C1 segment of cervical spinal cord (tissue), 14 donors: ENCODE measurements around the gene NR4A3.
"Not testable (repeated sequence)": the region's sequence is repeated elsewhere in the genome, so short reads cannot be mapped to it uniquely, and the experiment has no call there.

ENCODE experiments used
- DNase-seq, 14 donors: peaks; one replicate each; lab custom pipeline; 2025; lab: John Stamatoyannopoulos, UW

NR4A3 gene

DNA sequence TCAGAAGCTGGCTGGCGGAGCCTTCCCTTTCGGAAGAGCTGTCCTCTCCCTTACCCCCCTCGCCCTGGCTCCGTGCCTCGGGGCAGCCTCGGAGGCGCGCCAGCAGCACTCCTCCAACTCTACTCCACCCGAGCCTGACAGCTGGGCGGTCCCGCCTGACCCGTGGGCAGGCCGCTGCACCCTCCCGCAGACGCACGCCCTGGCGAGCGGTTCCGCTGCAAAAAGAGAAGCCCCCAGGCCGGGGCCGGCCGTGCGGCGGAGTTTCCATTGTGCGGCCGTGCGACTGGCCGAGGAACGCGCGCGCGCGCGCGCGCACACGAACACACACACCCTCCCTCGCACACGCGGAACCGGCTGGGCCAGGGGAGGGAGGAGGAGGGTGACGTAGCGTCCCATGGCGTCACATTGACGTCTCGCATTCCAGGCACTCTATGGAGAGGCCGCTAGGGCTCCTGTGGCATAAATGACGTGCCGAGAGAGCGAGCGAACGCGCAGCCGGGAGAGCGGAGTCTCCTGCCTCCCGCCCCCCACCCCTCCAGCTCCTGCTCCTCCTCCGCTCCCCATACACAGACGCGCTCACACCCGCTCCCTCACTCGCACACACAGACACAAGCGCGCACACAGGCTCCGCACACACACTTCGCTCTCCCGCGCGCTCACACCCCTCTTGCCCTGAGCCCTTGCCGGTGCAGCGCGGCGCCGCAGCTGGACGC, at the start of gene NR4A3:
TSS of gene NR4A3 (plus strand) at position 490 of the 713 bp plus-strand sequence. CDS start 6,158 bp downstream, outside the sequence.
- peak; percentile 49 to 96 (median 88) for DNase-seq

DNA sequence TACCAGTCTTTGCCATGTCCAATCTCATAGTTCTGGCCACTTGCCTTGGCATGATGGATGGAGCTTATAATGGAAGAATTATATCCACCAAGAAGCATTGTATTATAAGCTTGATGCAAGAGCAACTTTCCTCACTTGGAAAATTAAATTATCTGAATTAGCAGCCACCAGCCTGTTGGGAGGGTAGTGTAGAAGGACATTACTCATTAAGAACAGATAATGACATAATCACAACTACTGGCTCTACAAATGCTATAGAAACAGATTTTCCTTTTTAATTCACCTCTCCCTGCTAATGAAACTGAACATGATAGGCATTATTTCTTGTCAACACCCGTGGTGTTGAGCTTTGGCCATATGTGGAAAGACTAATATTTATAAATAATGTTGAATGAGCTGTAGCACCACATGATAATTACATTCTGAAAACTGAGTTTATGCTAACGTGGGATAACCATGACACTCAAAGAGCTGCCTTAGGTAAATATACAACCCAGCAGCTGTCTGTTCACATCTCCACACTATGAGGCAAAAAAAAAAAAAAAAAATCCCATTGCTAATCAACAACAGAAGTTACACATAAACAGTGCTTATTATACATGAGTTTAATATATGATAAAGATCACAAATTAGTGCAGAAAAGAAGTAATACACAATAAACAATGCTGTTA, 48.1 kb upstream of the NR4A3 start:
- no peak for DNase-seq

DNA sequence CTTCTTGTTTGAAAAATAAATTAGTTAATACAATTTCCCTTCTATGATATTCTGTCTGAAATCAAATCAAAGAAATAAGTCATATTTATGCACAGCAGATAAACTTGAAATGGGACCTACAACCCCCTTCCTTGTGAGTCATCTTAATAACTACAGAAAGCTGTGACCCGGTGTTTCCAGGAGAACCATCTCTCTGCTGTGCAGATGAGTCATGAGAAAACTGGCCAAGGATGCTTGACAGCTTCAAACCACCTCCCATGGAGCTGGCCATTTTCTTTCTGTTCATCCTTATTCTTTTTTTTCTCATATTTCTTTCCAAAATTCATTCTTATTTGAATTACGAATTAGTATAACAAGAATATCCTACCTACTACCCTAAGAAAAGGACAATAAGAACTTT, 43.4 kb upstream of the NR4A3 start:
- DNase-seq, result no peak

- DNase-seq, result no peak
Measured at GRCh38 chr9:99778836-99779235, 42.8 kb upstream of the NR4A3 start.

GRCh38 chr9:99779277-99779676, 42.4 kb upstream of the NR4A3 start:
- no peak for DNase-seq

DNA sequence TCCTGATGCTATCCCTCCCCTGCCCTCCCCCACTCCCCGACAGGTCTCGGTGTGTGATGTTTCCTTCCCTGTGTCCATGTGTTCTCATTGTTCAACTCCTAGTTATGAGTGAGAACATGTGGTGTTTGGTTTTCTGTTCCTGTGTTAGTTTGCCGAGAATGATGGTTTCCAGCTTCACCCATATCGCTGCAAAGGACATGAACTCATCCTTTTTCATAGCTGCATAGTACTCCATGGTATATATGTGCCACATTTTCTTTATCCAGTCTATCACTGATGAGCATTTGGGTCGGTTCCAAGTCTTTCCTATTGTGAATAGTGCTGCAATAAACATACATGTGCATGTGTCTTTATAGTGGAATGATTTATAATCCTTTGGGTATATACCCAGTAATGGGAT, 39.3 kb upstream of the NR4A3 start:
- DNase-seq, result not testable (repeated sequence)

GRCh38 chr9:99782962-99783718, 38.5 kb upstream of the NR4A3 start:
- DNase-seq, result no peak

- DNase-seq, result no peak
Measured at GRCh38 chr9:99783799-99784198, 37.9 kb upstream of the NR4A3 start.

DNA sequence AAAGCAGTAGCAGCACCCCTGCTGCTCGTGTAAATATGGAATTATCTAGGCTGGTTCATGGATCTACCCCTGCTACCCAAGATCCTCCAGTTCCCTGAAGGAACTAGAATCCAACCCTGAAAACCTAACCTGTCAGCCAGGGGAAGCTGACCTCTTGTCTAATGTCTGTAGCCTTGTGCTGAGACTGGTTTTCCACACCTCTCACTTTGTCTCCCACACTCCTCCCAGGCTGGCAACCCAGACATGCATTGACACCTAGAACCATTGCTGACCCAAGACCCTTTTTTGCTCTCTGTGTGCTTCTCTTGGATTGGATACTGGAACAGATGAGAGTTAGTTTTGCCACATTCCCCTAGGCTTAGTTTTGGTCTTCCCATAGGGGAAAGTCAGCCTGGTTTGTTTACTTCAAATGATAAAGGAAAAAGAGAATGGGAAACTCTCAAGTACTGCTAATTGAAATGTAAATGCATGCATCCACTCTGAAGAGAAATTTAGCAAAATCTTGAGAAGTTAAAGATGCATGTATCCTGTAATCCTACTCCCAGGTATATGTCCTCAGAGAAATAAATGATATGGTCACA, 36.6 kb upstream of the NR4A3 start:
- DNase-seq, result no peak

DNA sequence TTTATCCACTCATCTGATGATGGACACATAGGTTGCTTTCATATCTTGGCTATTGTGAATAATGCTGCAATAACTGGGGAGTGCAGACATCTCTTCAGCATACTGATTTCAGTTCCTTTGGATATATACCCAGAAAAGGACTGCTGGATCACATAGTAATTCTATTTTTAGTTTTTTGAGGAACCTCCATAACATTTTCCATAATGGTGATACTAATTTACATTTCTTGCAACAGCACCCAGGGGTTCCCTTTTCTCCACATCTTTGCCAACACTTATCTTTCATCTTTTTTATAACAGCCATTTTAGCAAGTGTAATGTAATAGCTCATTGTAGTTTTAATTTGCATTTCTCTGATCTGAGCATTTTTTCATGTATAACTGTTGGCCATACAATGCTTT, 34.1 kb upstream of the NR4A3 start:
- DNase-seq, result no peak

DNA sequence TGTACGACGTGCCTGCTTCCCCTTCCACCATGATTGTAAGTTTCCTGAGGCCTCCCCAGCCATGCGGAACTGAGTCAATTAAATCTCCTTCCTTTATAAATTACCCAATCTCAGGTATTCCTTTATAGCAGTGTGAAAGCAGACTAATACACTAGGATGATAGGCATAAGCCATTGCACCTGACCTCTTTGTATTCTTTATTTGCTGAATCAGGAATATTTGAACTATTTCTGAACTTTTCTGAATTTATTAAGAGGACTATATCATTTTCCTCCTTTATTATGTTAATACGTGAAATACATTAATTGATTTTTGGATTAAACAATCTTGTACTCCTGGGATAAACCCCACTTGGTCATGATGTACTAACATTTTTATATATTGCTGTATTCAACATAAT, 28.2 kb upstream of the NR4A3 start:
- no peak for DNase-seq

DNA sequence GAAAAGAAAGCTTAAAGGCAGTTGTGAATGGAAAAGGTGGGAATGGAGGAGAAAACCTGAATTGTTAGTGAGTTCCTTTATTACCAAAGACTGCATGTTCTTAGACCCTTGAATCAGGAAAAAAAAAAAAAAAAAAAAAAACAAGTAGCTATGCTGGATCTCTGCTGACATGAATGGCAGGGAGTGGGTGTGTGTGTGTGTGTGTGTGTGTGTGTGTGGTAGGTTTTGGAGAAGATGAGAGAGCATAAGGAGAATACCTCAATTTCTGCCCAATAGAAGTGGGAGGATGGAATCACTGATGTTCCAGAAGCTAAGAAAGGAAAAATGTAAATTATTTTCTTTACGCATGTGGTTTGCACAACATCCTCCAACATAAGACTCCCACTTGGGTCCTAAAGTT, 25.5 kb upstream of the NR4A3 start:
- no peak for DNase-seq

DNA sequence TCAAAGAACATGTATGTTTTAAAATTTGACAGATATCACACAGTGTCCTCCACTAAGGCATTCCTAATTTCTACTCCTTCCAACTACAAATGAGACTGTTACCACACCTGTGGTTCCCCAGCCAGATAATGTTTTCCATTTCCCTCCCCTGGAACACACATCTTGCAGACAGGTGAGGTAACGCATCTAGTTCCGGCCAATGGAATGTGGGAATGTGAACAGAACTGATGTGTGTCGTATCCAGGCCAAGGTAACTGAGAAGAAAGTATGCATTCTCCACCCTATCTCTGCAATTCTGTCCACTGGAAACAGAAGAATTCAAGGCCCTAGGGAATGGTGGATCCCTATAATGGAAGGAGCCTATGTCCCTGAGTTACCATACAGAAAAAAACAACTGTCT, 19.9 kb upstream of the NR4A3 start:
- no peak for DNase-seq

DNA sequence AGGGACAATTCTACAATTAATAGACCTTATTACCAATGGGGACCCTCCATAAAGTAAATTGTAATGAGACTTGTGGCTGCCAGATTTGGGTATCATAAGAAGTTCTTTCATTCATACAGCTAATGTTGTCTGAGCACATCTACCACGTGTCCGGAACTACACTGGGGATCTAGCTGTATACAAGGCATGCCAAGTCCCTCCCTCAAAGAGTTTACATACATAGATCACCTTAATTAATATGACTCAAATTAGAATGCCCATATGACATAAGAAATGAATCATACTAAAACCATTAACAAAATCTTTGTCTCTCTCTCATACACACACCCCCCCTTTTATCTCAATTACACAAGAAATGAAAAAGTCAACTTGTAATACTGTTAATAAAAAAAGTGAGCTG, 18.0 kb upstream of the NR4A3 start:
- no peak for DNase-seq

DNA sequence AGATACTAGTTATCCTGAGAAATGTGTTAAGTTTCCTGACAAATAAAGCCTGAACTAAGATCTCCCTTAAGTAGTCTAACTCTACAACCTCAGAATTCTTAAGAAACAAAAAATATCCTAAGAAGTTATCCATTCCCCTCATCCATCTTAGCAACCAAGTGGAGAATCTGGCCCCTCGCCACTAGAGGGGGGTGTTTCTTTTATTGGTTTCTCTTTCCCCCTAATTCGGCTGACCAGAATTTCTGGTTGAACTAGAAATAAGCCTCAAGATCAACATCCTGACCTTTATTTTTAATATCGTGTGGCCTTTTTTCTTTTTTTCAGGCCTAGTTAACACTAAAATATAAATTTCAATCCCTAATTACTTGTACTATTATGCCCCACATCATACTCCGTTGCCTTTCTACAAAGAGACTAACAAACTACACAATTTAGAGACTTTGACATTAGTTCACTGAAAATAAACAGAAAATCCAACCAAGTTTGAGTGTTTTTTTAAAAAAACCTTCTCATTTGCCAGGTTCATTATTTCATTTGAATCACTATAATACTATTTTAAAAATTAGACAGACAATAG, 14.3 kb upstream of the NR4A3 start:
- peak in 5 of 14 donors; percentile 3 to 35 (median 19) for DNase-seq

GRCh38 chr9:99807956-99808355, 13.7 kb upstream of the NR4A3 start:
- no peak for DNase-seq

- no peak for DNase-seq
Measured at GRCh38 chr9:99808454-99808853, 13.2 kb upstream of the NR4A3 start.

GRCh38 chr9:99809586-99810319, 11.9 kb upstream of the NR4A3 start:
- no peak for DNase-seq

DNA sequence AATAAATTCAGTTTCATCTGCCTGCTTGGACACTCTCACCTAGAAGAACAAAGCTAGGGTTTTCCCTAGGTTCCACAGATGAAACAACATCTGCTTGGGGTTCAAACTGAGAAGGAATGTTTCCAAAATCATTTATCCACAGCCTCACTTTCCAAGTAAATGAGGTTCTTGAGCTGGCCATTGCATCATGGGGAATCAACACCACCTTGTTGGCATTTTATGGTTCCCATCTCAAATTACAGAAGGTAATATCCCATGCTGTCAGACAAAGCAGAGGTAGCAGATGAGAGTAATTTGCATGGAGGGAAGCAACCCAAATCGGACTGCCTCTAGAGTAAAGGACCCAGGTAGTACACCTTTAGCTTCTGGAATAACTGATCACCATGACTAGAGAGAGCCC, 10.5 kb upstream of the NR4A3 start:
- DNase-seq, result no peak

GRCh38 chr9:99811598-99812383, 9.9 kb upstream of the NR4A3 start:
- no peak for DNase-seq
